SU-DHL-6 (cell line): ENCODE data around the gene MPRIP.

ENCODE experiments used
- H2AFZ ChIP-seq: fragments of 200-600 bp; sonication (generic); 2 replicates; pipeline ENCODE4 v1.6.1; 2014; ENCODE audit warnings: low read depth, mild to moderate bottlenecking, moderate library complexity, mixed read lengths, antibody characterized with exemption, low read length; ENCODE audit not compliant: severe bottlenecking
- H3F3A ChIP-seq: fragments of 200-600 bp; shearing (Covaris generic); 2 replicates; pipeline ENCODE4 v1.6.0; 2016; ENCODE audit warnings: antibody characterized with exemption, mild to moderate bottlenecking; ENCODE audit not compliant: insufficient read depth
- H3K27ac ChIP-seq: fragments of 200-600 bp; sonication (generic); 2 replicates; pipeline ENCODE4 v1.5.1; 2016; ENCODE audit warnings: low read depth, mild to moderate bottlenecking, low read length, moderate library complexity, mixed read lengths
- H3K27me3 ChIP-seq: fragments of 200-600 bp; sonication (generic), shearing (Covaris generic); 2 replicates; pipeline ENCODE4 v1.6.0; 2014; ENCODE audit warnings: mild to moderate bottlenecking, low read length
- H3K36me3 ChIP-seq: fragments of 200-600 bp; sonication (generic); 2 replicates; pipeline ENCODE4 v1.6.1; 2014; ENCODE audit warnings: mild to moderate bottlenecking, low read length, mixed read lengths
- H3K4me2 ChIP-seq: fragments of 300-600, 200-600 bp; shearing (Covaris generic), sonication (generic); 2 replicates; pipeline ENCODE4 v1.6.0; 2014; ENCODE audit warnings: low read length, low read depth, mild to moderate bottlenecking; ENCODE audit not compliant: poor library complexity, severe bottlenecking
- H3K4me3 ChIP-seq: fragments of 200-600 bp; sonication (generic); 2 replicates; pipeline ENCODE4 v1.5.1; 2014; ENCODE audit warnings: antibody characterized with exemption, low read length, mild to moderate bottlenecking, mixed read lengths; ENCODE audit not compliant: insufficient read depth, poor library complexity, severe bottlenecking
- H3K79me2 ChIP-seq: fragments of 200-600 bp; sonication (generic); 2 replicates; pipeline ENCODE4 v1.6.1; 2014; ENCODE audit warnings: mild to moderate bottlenecking, low read length, moderate library complexity; ENCODE audit not compliant: insufficient read depth
- H3K9ac ChIP-seq: fragments of 200-600 bp; sonication (generic); 2 replicates; pipeline ENCODE4 v1.7.0; 2014; ENCODE audit warnings: mild to moderate bottlenecking, low read length
- H3K9me2 ChIP-seq: fragments of 200-600 bp; sonication (generic); replicated peaks from 2 replicates; pipeline ENCODE4 v1.6.1; 2014; ENCODE audit warnings: low read length; ENCODE audit not compliant: insufficient read depth
- H3K9me3 ChIP-seq: fragments of 200-600 bp; sonication (generic); 2 replicates; pipeline ENCODE4 v1.6.1; 2014; ENCODE audit warnings: low read length, mixed read lengths; ENCODE audit not compliant: insufficient read depth
- H4K20me1 ChIP-seq: fragments of 200-600 bp; sonication (generic); 2 replicates; pipeline ENCODE4 v1.6.1; 2014; ENCODE audit warnings: low read depth, mild to moderate bottlenecking, antibody characterized with exemption, low read length, moderate library complexity, mixed read lengths
- EZH2phosphoT487 ChIP-seq: fragments of 200-600 bp; sonication (generic), shearing (Covaris generic); conservative IDR thresholded peaks from 2 replicates; pipeline ENCODE4 v1.6.1; 2018; ENCODE audit warnings: mild to moderate bottlenecking, antibody characterized with exemption, low read length, moderate library complexity, mixed read lengths
- TF ChIP-seq, protein P1 (sequence below): fragments of 200-600 bp; sonication (generic); IDR thresholded peaks from one replicate; pipeline ENCODE4 v1.5.1; 2017; ENCODE audit warnings: antibody characterized with exemption, mild to moderate bottlenecking, low read length, moderate library complexity; ENCODE audit not compliant: insufficient read depth, poor library complexity, severe bottlenecking

Gene MPRIP

DNA sequence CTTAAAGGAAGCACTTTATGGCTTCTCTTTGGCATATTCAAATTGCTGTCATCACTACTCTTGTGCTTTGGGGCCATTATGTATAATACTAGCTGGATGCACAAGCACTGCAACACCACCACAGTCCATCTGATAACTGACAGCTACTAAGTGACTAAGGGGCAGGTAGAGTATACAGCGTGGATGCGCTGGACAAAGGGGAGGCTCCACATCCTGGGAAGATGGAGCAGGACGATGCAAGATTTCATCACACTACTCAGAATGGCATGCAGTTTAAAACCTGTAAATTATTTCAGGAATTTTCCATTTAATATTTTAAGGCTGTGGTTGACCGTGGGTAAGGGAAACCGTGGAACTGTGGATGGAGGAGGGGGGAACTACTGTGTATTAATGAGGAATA, 25.0 kb downstream of the MPRIP start:
- no peak overlapping the region for H3K9ac ChIP-seq
- H3K9me3 ChIP-seq = no peaks in the 10 kb centered on the region
- no peaks in the 10 kb centered on the region for H3K36me3 ChIP-seq
- no peak overlapping the region for H3K27ac ChIP-seq
- H3K79me2 ChIP-seq = peaks cover 39% of the 10 kb centered on the region
- H3K27me3 ChIP-seq = no peaks in the 10 kb centered on the region
- no peak for TF ChIP-seq EZH2phosphoT487
- TF ChIP-seq, protein P1, sequence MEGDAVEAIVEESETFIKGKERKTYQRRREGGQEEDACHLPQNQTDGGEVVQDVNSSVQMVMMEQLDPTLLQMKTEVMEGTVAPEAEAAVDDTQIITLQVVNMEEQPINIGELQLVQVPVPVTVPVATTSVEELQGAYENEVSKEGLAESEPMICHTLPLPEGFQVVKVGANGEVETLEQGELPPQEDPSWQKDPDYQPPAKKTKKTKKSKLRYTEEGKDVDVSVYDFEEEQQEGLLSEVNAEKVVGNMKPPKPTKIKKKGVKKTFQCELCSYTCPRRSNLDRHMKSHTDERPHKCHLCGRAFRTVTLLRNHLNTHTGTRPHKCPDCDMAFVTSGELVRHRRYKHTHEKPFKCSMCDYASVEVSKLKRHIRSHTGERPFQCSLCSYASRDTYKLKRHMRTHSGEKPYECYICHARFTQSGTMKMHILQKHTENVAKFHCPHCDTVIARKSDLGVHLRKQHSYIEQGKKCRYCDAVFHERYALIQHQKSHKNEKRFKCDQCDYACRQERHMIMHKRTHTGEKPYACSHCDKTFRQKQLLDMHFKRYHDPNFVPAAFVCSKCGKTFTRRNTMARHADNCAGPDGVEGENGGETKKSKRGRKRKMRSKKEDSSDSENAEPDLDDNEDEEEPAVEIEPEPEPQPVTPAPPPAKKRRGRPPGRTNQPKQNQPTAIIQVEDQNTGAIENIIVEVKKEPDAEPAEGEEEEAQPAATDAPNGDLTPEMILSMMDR = no peak
- no peaks in the 10 kb centered on the region for H3F3A ChIP-seq
- no peaks in the 10 kb centered on the region for H3K9me2 ChIP-seq
- no peak overlapping the region for H3K4me3 ChIP-seq
- H3K4me2 ChIP-seq = no peak overlapping the region
- peaks cover 11% of the 10 kb centered on the region for H4K20me1 ChIP-seq
- no peak overlapping the region for H2AFZ ChIP-seq

DNA sequence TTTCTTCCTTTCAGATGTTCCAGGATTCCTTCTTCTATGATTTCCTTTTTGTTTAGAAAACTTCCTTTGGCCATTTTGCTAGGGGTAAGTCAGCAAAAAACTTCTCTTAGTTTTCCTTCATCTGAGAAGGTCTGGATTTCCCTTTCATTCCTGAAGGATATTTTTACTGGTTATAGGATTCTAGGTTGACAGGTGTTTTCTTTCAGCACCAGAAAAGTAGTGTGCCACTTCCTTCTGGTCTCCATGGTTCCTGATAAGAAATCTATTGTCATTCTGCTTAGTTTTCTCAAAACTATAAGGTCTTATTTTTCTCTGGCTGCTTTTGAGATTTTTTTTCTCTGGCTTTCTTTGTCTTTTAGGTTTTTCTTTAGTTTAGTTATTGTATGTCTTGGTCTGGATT, 27.6 kb downstream of the MPRIP start:
- Histone ChIP-seq H3K9me2 (no peaks in the 10 kb centered on the region), H3K9me3 (no peaks in the 10 kb centered on the region), H3K4me2 (no peak overlapping the region), H3K4me3 (no peak overlapping the region), H2AFZ (no peak overlapping the region), H3K9ac (no peak overlapping the region), H3K27me3 (no peaks in the 10 kb centered on the region), H3K79me2 (peaks cover 40% of the 10 kb centered on the region), H4K20me1 (peaks cover 8% of the 10 kb centered on the region), H3F3A (no peaks in the 10 kb centered on the region), H3K27ac (no peak overlapping the region), H3K36me3 (no peaks in the 10 kb centered on the region)
- TF ChIP-seq, protein P1 = no peak
- TF ChIP-seq EZH2phosphoT487 = no peak

DNA sequence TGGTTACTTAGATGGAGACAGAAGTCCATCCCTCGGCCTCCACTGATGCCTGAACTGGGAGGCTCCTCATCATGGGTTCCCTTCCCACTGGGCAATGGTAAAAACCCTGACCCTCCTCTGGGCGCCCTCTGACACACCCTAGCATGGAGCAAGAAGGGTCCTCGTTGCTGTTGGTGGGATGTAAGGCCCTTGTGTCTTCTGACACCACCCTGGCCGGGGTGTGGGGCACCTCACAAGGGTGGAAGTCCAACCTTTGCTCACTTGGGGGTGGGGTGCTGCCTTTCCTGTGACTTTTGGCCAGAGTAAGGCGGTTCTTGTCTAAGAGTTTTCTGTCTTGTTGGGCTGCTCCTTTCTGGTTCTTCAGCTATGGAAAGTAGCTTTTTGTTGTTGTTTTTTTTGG, 28.7 kb downstream of the MPRIP start:
- Histone ChIP-seq H3K36me3 (no peaks in the 10 kb centered on the region), H3K9me3 (no peaks in the 10 kb centered on the region)

More for the DNA sequence above, 28.7 kb downstream of the MPRIP start:
- Histone ChIP-seq H3K9me2 (no peaks in the 10 kb centered on the region), H4K20me1 (peaks cover 8% of the 10 kb centered on the region), H3F3A (no peaks in the 10 kb centered on the region), H3K9ac (no peak overlapping the region), H3K4me3 (no peak overlapping the region), H3K79me2 (peaks cover 37% of the 10 kb centered on the region), H3K4me2 (no peak overlapping the region), H3K27me3 (no peaks in the 10 kb centered on the region), H3K27ac (no peak overlapping the region), H2AFZ (no peak overlapping the region)
- TF ChIP-seq, protein P1 = no peak
- TF ChIP-seq EZH2phosphoT487 = no peak
